ENCODE results near the gene CDSN. TPM values are rescaled to one million over a fixed set of nuclear protein-coding genes. Genes with fewer than 3 reads are reported as not detected.

Gene CDSN, protein sequence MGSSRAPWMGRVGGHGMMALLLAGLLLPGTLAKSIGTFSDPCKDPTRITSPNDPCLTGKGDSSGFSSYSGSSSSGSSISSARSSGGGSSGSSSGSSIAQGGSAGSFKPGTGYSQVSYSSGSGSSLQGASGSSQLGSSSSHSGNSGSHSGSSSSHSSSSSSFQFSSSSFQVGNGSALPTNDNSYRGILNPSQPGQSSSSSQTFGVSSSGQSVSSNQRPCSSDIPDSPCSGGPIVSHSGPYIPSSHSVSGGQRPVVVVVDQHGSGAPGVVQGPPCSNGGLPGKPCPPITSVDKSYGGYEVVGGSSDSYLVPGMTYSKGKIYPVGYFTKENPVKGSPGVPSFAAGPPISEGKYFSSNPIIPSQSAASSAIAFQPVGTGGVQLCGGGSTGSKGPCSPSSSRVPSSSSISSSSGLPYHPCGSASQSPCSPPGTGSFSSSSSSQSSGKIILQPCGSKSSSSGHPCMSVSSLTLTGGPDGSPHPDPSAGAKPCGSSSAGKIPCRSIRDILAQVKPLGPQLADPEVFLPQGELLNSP
- not detected in 2 replicates for total RNA-seq

DNA sequence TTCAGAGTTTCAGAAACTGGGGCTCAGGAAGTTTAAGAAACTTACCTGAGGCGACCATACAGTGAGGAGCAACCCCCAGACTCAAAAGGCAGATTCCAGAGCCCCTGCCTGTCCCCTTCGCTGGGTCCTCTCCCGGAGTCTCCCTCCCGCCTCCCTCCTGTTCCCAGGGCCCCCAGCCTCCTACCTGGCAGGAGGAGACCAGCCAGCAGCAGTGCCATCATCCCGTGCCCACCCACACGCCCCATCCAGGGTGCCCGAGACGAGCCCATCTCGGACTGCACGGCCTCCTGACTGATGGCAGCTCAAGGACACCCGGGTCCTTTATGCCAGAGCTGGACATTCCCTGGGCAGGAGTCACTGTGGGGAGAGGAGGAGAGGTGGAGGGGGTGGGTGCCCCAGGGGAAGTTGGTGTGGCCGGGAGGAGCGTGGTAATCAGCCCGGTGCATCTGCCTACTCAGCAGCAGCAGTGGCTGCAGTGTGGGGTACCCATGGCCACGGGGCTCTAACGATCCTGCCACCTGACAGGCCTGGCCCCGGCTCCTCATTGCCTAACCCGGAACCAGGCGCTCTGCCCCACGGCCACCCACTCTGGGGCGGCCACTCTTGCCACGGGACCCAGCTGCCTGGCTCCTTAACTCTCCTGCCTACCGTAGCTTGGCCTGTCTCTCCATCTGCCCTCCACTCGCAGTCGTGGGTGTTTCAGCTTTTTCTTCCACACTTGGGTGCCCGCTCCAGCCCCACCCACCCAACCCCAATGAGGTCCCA is at the start of gene CDSN:
CDSN (minus strand) TSS at position 296 of the 765 bp plus-strand sequence; CDS start at position 269, 27 bp downstream.

DNA sequence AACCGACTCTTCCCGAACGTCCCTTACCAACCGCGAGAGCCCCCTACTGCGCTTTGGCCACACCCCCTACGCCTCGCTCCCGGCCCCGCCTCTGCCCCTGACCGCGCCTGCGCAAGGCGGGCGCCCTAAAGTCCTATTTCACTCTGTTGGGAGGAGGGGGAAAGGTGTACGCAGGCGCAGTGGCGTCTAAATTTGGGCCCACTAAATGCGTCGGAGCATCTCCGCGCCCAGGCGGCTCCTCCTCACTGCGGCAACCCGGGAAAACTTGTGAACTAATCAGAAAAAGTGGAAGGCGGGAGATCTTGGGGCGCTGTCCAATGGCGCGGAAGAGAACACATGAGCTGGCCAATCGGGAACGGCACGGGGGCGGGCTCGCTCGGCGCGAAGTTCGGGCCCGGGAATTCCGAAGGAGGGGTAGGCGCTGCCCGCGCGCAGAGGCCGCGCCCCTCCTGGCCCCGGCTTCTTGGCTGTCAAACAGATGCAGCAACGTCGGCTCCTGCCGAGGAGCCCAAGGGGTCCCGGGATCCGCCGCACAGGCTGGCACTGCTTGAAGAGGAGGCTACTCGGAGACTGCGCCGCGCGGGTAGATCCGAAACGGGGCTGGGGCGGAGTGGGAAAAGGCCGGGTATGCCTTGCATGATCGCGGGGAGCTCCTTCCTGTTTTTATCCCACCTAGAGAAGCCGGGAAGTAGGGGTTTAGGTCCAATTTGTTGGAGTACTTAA is 38.1 kb upstream of the CDSN start, which contains the start of gene TCF19:
TCF19 (plus strand) TSS at position 450 of the 723 bp plus-strand sequence. CDS start 881 bp downstream, outside the sequence.

GRCh38 chr6:31157513-31158139 is 37.4 kb upstream of the CDSN start, which contains the start of gene CCHCR1:
CCHCR1 (minus strand) TSS chr6:31157802; CDS start chr6:31157600, 202 bp downstream.

GRCh38 chr6:31138982-31139381 is 18.7 kb upstream of the CDSN start, which contains the start of gene PSORS1C2:
PSORS1C2 (minus strand) TSS chr6:31139066; CDS start chr6:31139026, 40 bp downstream.

GRCh38 chr6:31114541-31114878 is 5.7 kb downstream of the CDSN start, which contains the start of gene PSORS1C1:
PSORS1C1 (plus strand) TSS chr6:31114800; CDS start chr6:31129633, 14,833 bp downstream.

GRCh38 chr6:31112478-31112877 is 7.8 kb downstream of the CDSN start, which contains the start of gene C6orf15:
C6orf15 (minus strand) TSS chr6:31112575; CDS start chr6:31112555, 20 bp downstream.

Other genes starting within 250 kb of the CDSN start
- 8.1 and 8.8 TPM in 2 replicates for gene DDR1, start 235.9 kb downstream of the CDSN start, total RNA-seq
- 10.1 and 16.3 TPM in 2 replicates for gene GTF2H4, start 212.2 kb downstream of the CDSN start, total RNA-seq
- gene VARS2, start 206.2 kb downstream of the CDSN start, total RNA-seq, result 15.9 and 27.8 TPM in 2 replicates
- not detected in 2 replicates for gene SFTA2, start 188.3 kb downstream of the CDSN start, total RNA-seq
- gene MUCL3, start 179.5 kb downstream of the CDSN start, total RNA-seq, result not detected in 2 replicates
- gene MUC21, start 136.7 kb downstream of the CDSN start, total RNA-seq, result not detected in 2 replicates
- gene MUC22, start 110.0 kb downstream of the CDSN start, total RNA-seq, result not detected in 2 replicates
- not detected in 2 replicates for gene C6orf15, start 7.9 kb downstream of the CDSN start, total RNA-seq
- 1.3 and 3.3 TPM in 2 replicates for gene PSORS1C1, start 5.6 kb downstream of the CDSN start, total RNA-seq
- not detected in 2 replicates for gene PSORS1C2, start 18.6 kb upstream of the CDSN start, total RNA-seq
- gene CCHCR1, start 37.4 kb upstream of the CDSN start, total RNA-seq, result 12.3 and 17.3 TPM in 2 replicates
- 15.6 and 24.5 TPM in 2 replicates for gene TCF19, start 38.1 kb upstream of the CDSN start, total RNA-seq
- not detected in 2 replicates for gene POU5F1, start 50.2 kb upstream of the CDSN start, total RNA-seq
- gene HLA-C, start 151.6 kb upstream of the CDSN start, total RNA-seq, result 58.1 and 142 TPM in 2 replicates
- gene HLA-B, start 236.7 kb upstream of the CDSN start, total RNA-seq, result 42.2 and 164 TPM in 2 replicates

Measured in epithelial cell of umbilical artery (primary cell).